Neural progenitor cell (in vitro differentiated cells): ENCODE measurements around the gene WBP2.

Source experiments
- EZH2phosphoT487 ChIP-seq: fragments of 200-600 bp; sonication (generic); IDR thresholded peaks from 2 replicates; pipeline ENCODE4 v1.6.1; 2017; ENCODE audit warnings: antibody characterized with exemption
- TF ChIP-seq, protein P1 (sequence below): fragments of 200-600 bp; sonication (generic); IDR thresholded peaks from 2 replicates; pipeline ENCODE4 v1.5.1; 2017; ENCODE audit warnings: antibody characterized with exemption, mild to moderate bottlenecking

DNA sequence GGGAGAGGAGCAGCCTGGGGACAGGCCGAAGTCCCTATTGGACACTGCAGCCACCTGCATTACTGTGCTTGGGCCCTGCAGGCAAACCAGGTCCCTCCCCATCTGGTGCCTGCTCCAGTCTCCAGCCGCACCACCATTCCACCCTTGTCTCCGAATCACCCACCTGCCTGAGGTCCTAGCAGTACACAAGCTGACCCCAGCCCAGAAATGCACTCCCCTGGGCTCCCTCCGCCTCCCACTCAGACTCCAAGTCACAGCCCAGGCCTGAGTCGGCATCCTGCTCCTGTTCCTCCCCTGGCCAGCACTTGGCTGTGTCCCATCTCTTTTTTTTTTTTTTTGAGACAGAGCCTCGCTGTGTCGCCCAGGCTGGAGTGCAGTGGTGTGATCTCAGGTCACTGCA, 17.2 kb downstream of the WBP2 start:
- TF ChIP-seq, protein P1, sequence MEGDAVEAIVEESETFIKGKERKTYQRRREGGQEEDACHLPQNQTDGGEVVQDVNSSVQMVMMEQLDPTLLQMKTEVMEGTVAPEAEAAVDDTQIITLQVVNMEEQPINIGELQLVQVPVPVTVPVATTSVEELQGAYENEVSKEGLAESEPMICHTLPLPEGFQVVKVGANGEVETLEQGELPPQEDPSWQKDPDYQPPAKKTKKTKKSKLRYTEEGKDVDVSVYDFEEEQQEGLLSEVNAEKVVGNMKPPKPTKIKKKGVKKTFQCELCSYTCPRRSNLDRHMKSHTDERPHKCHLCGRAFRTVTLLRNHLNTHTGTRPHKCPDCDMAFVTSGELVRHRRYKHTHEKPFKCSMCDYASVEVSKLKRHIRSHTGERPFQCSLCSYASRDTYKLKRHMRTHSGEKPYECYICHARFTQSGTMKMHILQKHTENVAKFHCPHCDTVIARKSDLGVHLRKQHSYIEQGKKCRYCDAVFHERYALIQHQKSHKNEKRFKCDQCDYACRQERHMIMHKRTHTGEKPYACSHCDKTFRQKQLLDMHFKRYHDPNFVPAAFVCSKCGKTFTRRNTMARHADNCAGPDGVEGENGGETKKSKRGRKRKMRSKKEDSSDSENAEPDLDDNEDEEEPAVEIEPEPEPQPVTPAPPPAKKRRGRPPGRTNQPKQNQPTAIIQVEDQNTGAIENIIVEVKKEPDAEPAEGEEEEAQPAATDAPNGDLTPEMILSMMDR, result no peak
- TF ChIP-seq EZH2phosphoT487, result no peak
